ENCODE data around the gene NR2E1. TPM values are rescaled to one million over a fixed set of nuclear protein-coding genes. Genes with fewer than 3 reads are reported as not detected.
A peak's percentile ranks its signal among the peaks of the same experiment; 100 is the strongest.

Gene NR2E1
- total RNA-seq, 1 donor from 2014 or later: not detected

- Mint-ChIP-seq H3K36me3 (ENCODE audit: low read depth, unreplicated experiment) (no peaks in the 10 kb centered on the region), H3K27me3 (ENCODE audit: low read depth, unreplicated experiment) (peaks cover 84% of the 10 kb centered on the region), H3K9me3 (ENCODE audit: unreplicated experiment) (peaks cover 12% of the 10 kb centered on the region), H3K4me3 (ENCODE audit: unreplicated experiment) (no peak overlapping the region), H3K4me1 (ENCODE audit: low read depth, unreplicated experiment) (peaks cover 7% of the 10 kb centered on the region), H3K27ac (ENCODE audit: unreplicated experiment) (no peak overlapping the region)
- no peak overlapping the region for H3K9ac ChIP-seq (ENCODE audit: low read length)
- no peak for FAIRE-seq
- H4K20me1 ChIP-seq (ENCODE audit: insufficient read depth, low read length): no peaks in the 10 kb centered on the region
- H3K27me3 ChIP-seq (ENCODE audit: insufficient read depth, low read length): peaks cover 72% of the 10 kb centered on the region
- TF ChIP-seq CTCF (IDR thresholded peaks at IDR 0.05; ENCODE audit: insufficient read depth, low read depth, low read length) (no peak), EZH2 (IDR thresholded peaks at IDR 0.05; ENCODE audit: insufficient read depth, low read length) (no peak)
- no peak overlapping the region for H3K4me3 ChIP-seq (ENCODE audit: insufficient read depth, low read depth, low read length)
- no peaks in the 10 kb centered on the region for H3K9me3 ChIP-seq (ENCODE audit: insufficient read depth, low read depth, low read length)
- DNase-seq (ENCODE audit: low read depth): no peak
- no peak overlapping the region for H3K4me2 ChIP-seq (ENCODE audit: low read length)
- H3K36me3 ChIP-seq (ENCODE audit: insufficient read depth, low read length): no peaks in the 10 kb centered on the region
- H3K79me2 ChIP-seq (ENCODE audit: insufficient read depth, low read length): no peaks in the 10 kb centered on the region
- no peak overlapping the region for H2AFZ ChIP-seq (ENCODE audit: low read depth, low read length)
- no peak overlapping the region for H3K27ac ChIP-seq (ENCODE audit: low read depth, low read length)
- H3K4me1 ChIP-seq (ENCODE audit: insufficient read depth, low read length): peaks cover 9% of the 10 kb centered on the region
These were observed 41.9 kb upstream of the NR2E1 start for GRCh38 chr6:108123946-108124345.

GRCh38 chr6:108127056-108127455 is 38.8 kb upstream of the NR2E1 start:
- Histone ChIP-seq H3K4me1 (ENCODE audit: insufficient read depth, low read length) (no peaks in the 10 kb centered on the region), H3K4me3 (ENCODE audit: insufficient read depth, low read depth, low read length) (no peak overlapping the region), H4K20me1 (ENCODE audit: insufficient read depth, low read length) (no peaks in the 10 kb centered on the region), H3K9ac (ENCODE audit: low read length) (no peak overlapping the region), H3K27ac (ENCODE audit: low read depth, low read length) (no peak overlapping the region), H3K4me2 (ENCODE audit: low read length) (no peak overlapping the region), H3K79me2 (ENCODE audit: insufficient read depth, low read length) (no peaks in the 10 kb centered on the region), H3K9me3 (ENCODE audit: insufficient read depth, low read depth, low read length) (no peaks in the 10 kb centered on the region), H3K36me3 (ENCODE audit: insufficient read depth, low read length) (no peaks in the 10 kb centered on the region), H3K27me3 (ENCODE audit: insufficient read depth, low read length) (peaks cover 64% of the 10 kb centered on the region), H2AFZ (ENCODE audit: low read depth, low read length) (no peak overlapping the region)
- TF ChIP-seq CTCF (IDR thresholded peaks at IDR 0.05; ENCODE audit: insufficient read depth, low read depth, low read length) (no peak), EZH2 (IDR thresholded peaks at IDR 0.05; ENCODE audit: insufficient read depth, low read length) (no peak)
- Mint-ChIP-seq H3K9me3 (ENCODE audit: unreplicated experiment) (peaks cover 8% of the 10 kb centered on the region), H3K36me3 (ENCODE audit: low read depth, unreplicated experiment) (peaks cover 8% of the 10 kb centered on the region), H3K27ac (ENCODE audit: unreplicated experiment) (no peak overlapping the region), H3K4me3 (ENCODE audit: unreplicated experiment) (no peak overlapping the region), H3K27me3 (ENCODE audit: low read depth, unreplicated experiment) (peaks cover 84% of the 10 kb centered on the region), H3K4me1 (ENCODE audit: low read depth, unreplicated experiment) (peaks cover 4% of the 10 kb centered on the region)
- no peak for DNase-seq (ENCODE audit: low read depth)
- no peak for FAIRE-seq

GRCh38 chr6:108127826-108128225 is 38.0 kb upstream of the NR2E1 start:
- Histone ChIP-seq H3K27ac (ENCODE audit: low read depth, low read length) (no peak overlapping the region), H3K4me2 (ENCODE audit: low read length) (no peak overlapping the region), H2AFZ (ENCODE audit: low read depth, low read length) (no peak overlapping the region), H4K20me1 (ENCODE audit: insufficient read depth, low read length) (no peaks in the 10 kb centered on the region), H3K36me3 (ENCODE audit: insufficient read depth, low read length) (no peaks in the 10 kb centered on the region), H3K9me3 (ENCODE audit: insufficient read depth, low read depth, low read length) (no peaks in the 10 kb centered on the region), H3K79me2 (ENCODE audit: insufficient read depth, low read length) (no peaks in the 10 kb centered on the region), H3K4me3 (ENCODE audit: insufficient read depth, low read depth, low read length) (no peak overlapping the region), H3K9ac (ENCODE audit: low read length) (no peak overlapping the region), H3K4me1 (ENCODE audit: insufficient read depth, low read length) (no peaks in the 10 kb centered on the region), H3K27me3 (ENCODE audit: insufficient read depth, low read length) (peaks cover 59% of the 10 kb centered on the region)
- Mint-ChIP-seq H3K4me3 (ENCODE audit: unreplicated experiment) (no peak overlapping the region), H3K9me3 (ENCODE audit: unreplicated experiment) (peaks cover 8% of the 10 kb centered on the region), H3K27me3 (ENCODE audit: low read depth, unreplicated experiment) (peaks cover 79% of the 10 kb centered on the region), H3K27ac (ENCODE audit: unreplicated experiment) (peak overlapping the region; percentile 15), H3K36me3 (ENCODE audit: low read depth, unreplicated experiment) (peaks cover 8% of the 10 kb centered on the region), H3K4me1 (ENCODE audit: low read depth, unreplicated experiment) (peaks cover 5% of the 10 kb centered on the region)
- FAIRE-seq: no peak
- TF ChIP-seq EZH2 (IDR thresholded peaks at IDR 0.05; ENCODE audit: insufficient read depth, low read length) (no peak), CTCF (IDR thresholded peaks at IDR 0.05; ENCODE audit: insufficient read depth, low read depth, low read length) (no peak)
- no peak for DNase-seq (ENCODE audit: low read depth)
